Transverse colon (tissue), 4 donors: ENCODE measurements around the gene MANSC4. TPM values are rescaled to one million over a fixed set of nuclear protein-coding genes. Genes with fewer than 3 reads are reported as not detected.

Experiments used
- DNase-seq: peaks from one replicate; pipeline ENCODE4 v3.0.0-alpha.2; 2019
- H3K27ac ChIP-seq, 4 donors: fragments of 200-600 bp; sonication (generic); 2 replicates each; pipeline ENCODE4 v1.5.1; 2016 to 2018; ENCODE audit warnings: inconsistent platforms in 4 of 4
- H3K27me3 ChIP-seq: fragments of 200-600 bp; sonication (generic); 2 replicates; pipeline ENCODE4 v1.5.1; 2017; ENCODE audit warnings: inconsistent platforms
- H3K36me3 ChIP-seq, 4 donors: fragments of 200-600 bp; sonication (generic); 2 replicates each; pipeline ENCODE4 v1.5.1; 2017 to 2019; ENCODE audit warnings: inconsistent platforms in 4 of 4
- H3K4me1 ChIP-seq, 4 donors: fragments of 200-600 bp; sonication (generic); 2 replicates each; pipeline ENCODE4 v1.5.1; 2017 to 2020; ENCODE audit warnings: inconsistent platforms in 4 of 4
- H3K4me3 ChIP-seq, 4 donors: fragments of 200-600 bp; sonication (generic); 1 replicate in 1 of 4; 2 replicates in 3 of 4; pipeline versions ENCODE4 v1.5.1 to v1.6.1; 2017 to 2019; ENCODE audit warnings: inconsistent platforms in 4 of 4
- H3K9me3 ChIP-seq, 2 donors: fragments of 200-600 bp; sonication (generic); 2 replicates each; pipeline ENCODE4 v1.5.1; 2017 to 2019; ENCODE audit warnings: inconsistent platforms in 2 of 2
- CTCF ChIP-seq, 5 experiments: fragments of 200-600 bp in 3 of 5; fragments of 450-650 bp in 2 of 5; sonication (generic) in 3 of 5; IDR thresholded peaks; 1 replicate in 2 of 5; 2 replicates in 3 of 5; pipeline ENCODE4 v1.5.1; 2016 to 2017; ENCODE audit warnings: antibody characterized with exemption in 5 of 5, inconsistent platforms in 3 of 5, mild to moderate bottlenecking in 2 of 5, moderate library complexity in 1 of 5
- EP300 ChIP-seq: sonication (generic); formaldehyde crosslinking; IDR thresholded peaks from one replicate; pipeline ENCODE4 v1.6.1; 2017; ENCODE audit warnings: antibody characterized with exemption, low read depth
- POLR2A ChIP-seq: fragments of 450-650 bp; IDR thresholded peaks from one replicate; pipeline ENCODE4 v1.6.1; 2016; ENCODE audit warnings: antibody characterized with exemption, mild to moderate bottlenecking, moderate library complexity
- POLR2AphosphoS5 ChIP-seq, 3 donors: sonication (generic); formaldehyde crosslinking; IDR thresholded peaks; one replicate each; pipeline ENCODE4 v1.6.1; 2016; ENCODE audit warnings: antibody characterized with exemption in 3 of 3
- WGBS, 2 donors: methylation state at CpG; one replicate each; pipeline ENCODE4 v1.1.5; 2018; ENCODE audit warnings: low coverage in 1 of 2; 5-methylcytosine and 5-hydroxymethylcytosine counted together
- in situ Hi-C, 4 donors: fragments of 200-750 bp; cut with MboI; loops; one replicate each; pipeline versions ENCODE4 v1.15.0 to v1.15.1; 2017; ENCODE audit warnings: low sequenced_read_pairs in 3 of 4, low pct_ligation_motif_present in 1 of 4, low pct_unique_long_range_greater_than_20kb in 1 of 4
- intact Hi-C: fragments of 100-400 bp; cut with DNase I; formaldehyde crosslinking; loops from one replicate; pipeline ENCODE4 v1.15.1; 2023; ENCODE audit warnings: low total_unique reads
- total RNA-seq, 4 donors: library from RNA; depleted of rRNA; stranded (reverse); fragments of >200 nt; gene quantifications; one replicate each; pipeline ENCODE4 v1.1.0, GENCODE V29; 2016

The MANSC4 gene
- total RNA-seq, 4 donors from 2014 or later: not detected

GRCh38 chr12:27781680-27782079 is 1.6 kb upstream of the MANSC4 start:
- DNase-seq: no peak
- Histone ChIP-seq H3K4me3 (peak overlapping the region in 2 of 4 donors; percentile 81 to 86), H3K36me3 (no peaks in the 10 kb centered on the region), H3K4me1 (peaks cover 6 to 48% (median 16%) of the 10 kb centered on the region in 4 donors), H3K9me3 (no peaks in the 10 kb centered on the region), H3K27me3 (no peaks in the 10 kb centered on the region), H3K27ac (peak overlapping the region; percentile 86 to 96 (median 94))
- 61 to 67% methylated on average over 5 of the region's 5 CpGs for WGBS, 2 donors
- intact Hi-C loops: no loop called here
- TF ChIP-seq CTCF (IDR thresholded peaks at IDR 0.05) (no peak), POLR2AphosphoS5 (IDR thresholded peaks at IDR 0.05) (no peak), POLR2A (no peak), EP300 (no peak)
- in situ Hi-C loops: no loop called here

DNA sequence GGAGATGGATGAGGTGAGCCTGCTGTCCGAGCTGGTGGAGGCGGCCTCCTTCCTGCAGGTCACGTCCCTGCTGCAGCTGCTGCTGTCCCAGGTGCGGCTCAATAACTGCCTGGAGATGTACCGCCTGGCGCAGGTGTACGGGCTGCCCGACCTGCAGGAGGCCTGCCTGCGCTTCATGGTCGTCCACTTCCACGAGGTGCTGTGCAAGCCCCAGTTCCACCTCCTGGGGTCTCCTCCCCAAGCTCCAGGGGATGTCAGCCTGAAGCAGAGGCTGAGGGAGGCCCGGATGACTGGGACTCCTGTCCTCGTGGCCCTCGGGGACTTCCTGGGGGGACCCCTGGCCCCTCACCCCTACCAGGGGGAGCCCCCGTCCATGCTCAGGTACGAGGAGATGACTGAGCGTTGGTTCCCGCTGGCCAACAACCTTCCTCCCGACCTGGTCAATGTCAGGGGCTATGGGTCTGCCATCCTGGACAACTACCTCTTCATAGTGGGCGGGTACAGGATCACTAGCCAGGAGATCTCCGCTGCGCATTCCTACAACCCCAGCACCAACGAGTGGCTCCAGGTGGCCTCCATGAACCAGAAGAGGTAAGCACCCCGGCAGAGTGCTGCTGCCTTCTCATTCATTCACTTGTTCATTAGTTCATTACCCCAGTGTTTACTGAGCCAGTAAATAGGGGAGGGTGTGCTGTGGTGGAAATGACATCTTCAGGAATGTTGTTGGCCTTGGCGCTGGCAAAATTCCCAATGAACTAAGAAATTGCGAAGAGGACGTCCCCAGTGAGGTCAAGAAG is 774 bp upstream of the MANSC4 start:
- WGBS, 2 donors: 8 to 27% methylated on average over 3 to 22 of the region's 27 CpGs
- peak overlapping the region; percentile 74 to 95 (median 84) for H3K4me3 ChIP-seq
- H3K27me3 ChIP-seq: no peaks in the 10 kb centered on the region
- in situ Hi-C loops: no loop called here
- H3K27ac ChIP-seq: peak overlapping the region; percentile 86 to 96 (median 94)
- H3K4me1 ChIP-seq: peaks cover 3 to 45% (median 16%) of the 10 kb centered on the region in 4 donors
- no peaks in the 10 kb centered on the region for H3K9me3 ChIP-seq
- DNase-seq: peak; percentile 25
- H3K36me3 ChIP-seq: no peaks in the 10 kb centered on the region
- TF ChIP-seq CTCF (IDR thresholded peaks at IDR 0.05): no peak
- TF ChIP-seq POLR2AphosphoS5 (IDR thresholded peaks at IDR 0.05): peak in 1 of 3 donors; percentile 17
- no peak for TF ChIP-seq EP300
- no peak for TF ChIP-seq POLR2A
- intact Hi-C loops: no loop called here

- Histone ChIP-seq H3K36me3 (no peaks in the 10 kb centered on the region), H3K4me1 (peaks cover 0 to 35% (median 16%) of the 10 kb centered on the region in 4 donors), H3K27me3 (no peaks in the 10 kb centered on the region), H3K27ac (peak overlapping the region; percentile 86 to 96 (median 94)), H3K9me3 (no peaks in the 10 kb centered on the region), H3K4me3 (peak overlapping the region; percentile 74 to 95 (median 84))
- 4 to 9% methylated on average over 9 to 30 of the region's 36 CpGs for WGBS, 2 donors
- TF ChIP-seq EP300 (no peak), POLR2A (no peak), CTCF (IDR thresholded peaks at IDR 0.05) (no peak), POLR2AphosphoS5 (IDR thresholded peaks at IDR 0.05) (no peak)
- in situ Hi-C loops: no loop called here
- intact Hi-C loops: no loop called here
- peak; percentile 14 for DNase-seq
Measured at GRCh38 chr12:27779416-27779919, 568 bp downstream of the MANSC4 start.

DNA sequence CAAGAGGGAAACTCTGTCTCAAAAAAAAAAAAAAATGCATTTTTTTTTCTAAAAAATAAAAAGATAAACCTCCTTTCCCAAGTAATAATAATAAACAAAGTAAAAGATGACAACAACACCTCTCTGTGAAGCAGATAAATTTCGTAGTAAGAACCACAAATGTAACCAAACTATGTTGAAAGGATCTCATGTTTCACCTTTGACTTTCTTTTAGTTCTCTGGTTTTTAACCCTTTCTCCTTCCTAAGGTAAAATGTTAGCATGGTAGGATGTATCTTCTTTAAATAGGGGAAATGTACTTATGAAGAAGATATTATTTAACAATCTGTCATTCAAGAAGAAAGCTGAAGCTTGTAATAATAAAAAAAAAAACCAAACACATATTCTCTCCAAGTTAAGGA is 1.8 kb downstream of the MANSC4 start:
- no peaks in the 10 kb centered on the region for H3K36me3 ChIP-seq
- H3K4me3 ChIP-seq: no peak overlapping the region
- DNase-seq: no peak
- no peaks in the 10 kb centered on the region for H3K9me3 ChIP-seq
- H3K27me3 ChIP-seq: no peaks in the 10 kb centered on the region
- TF ChIP-seq POLR2A (no peak), CTCF (IDR thresholded peaks at IDR 0.05) (no peak), POLR2AphosphoS5 (IDR thresholded peaks at IDR 0.05) (no peak), EP300 (no peak)
- 60 to 64% methylated on average over 1 of the region's 1 CpG for WGBS, 2 donors
- H3K4me1 ChIP-seq: peaks cover 0 to 35% (median 16%) of the 10 kb centered on the region in 4 donors
- intact Hi-C loops: no loop called here
- in situ Hi-C loops: no loop called here
- H3K27ac ChIP-seq: no peak overlapping the region
